ENCODE results near the gene ATXN7. TPM values are rescaled to one million over a fixed set of nuclear protein-coding genes. Genes with fewer than 3 reads are reported as not detected.

The ATXN7 gene
- total and polyA plus RNA-seq, 2 experiments from 2014 or later, result 3.0 to 14.4 TPM

GRCh38 chr3:63914312-63914711 lies 50.6 kb downstream of the ATXN7 start:
- H3K4me1 ChIP-seq (ENCODE audit: insufficient read depth), result peaks cover 15% of the 10 kb centered on the region
- WGBS (ENCODE audit: low lambda C conversion rate, missing lambda C conversion rate), result 93% methylated on average over 5 of the region's 5 CpGs
- H2AFZ ChIP-seq, result no peak overlapping the region
- H3K9me3 ChIP-seq (ENCODE audit: low read depth), result no peaks in the 10 kb centered on the region
- H3K79me2 ChIP-seq, result peaks cover 51% of the 10 kb centered on the region
- H3K4me3 ChIP-seq, result no peak overlapping the region
- TF ChIP-seq CTCF (IDR thresholded peaks at IDR 0.05; ENCODE audit: poor library complexity), result no peak
- TF ChIP-seq EZH2phosphoT487 (IDR thresholded peaks at IDR 0.05; ENCODE audit: low read depth, severe bottlenecking, unreplicated experiment), result no peak
- no peak for TF ChIP-seq EZH2 (IDR thresholded peaks at IDR 0.05; ENCODE audit: borderline replicate concordance)
- no peaks in the 10 kb centered on the region for H3K9me2 ChIP-seq (replicated peaks; ENCODE audit: insufficient read depth)
- H4K20me1 ChIP-seq (ENCODE audit: insufficient read depth, poor library complexity, severe bottlenecking), result peaks cover 2% of the 10 kb centered on the region
- DNase-seq (ENCODE audit: low spot score), result no peak
- H3K27me3 ChIP-seq, result no peaks in the 10 kb centered on the region
- H3K4me2 ChIP-seq, result peak overlapping the region; percentile 97
- no peak overlapping the region for H3K27ac ChIP-seq
- H3K36me3 ChIP-seq (replicated peaks; ENCODE audit: insufficient read depth, low read depth), result peaks cover 6% of the 10 kb centered on the region

- no peak overlapping the region for H3K27ac ChIP-seq
- H3K4me1 ChIP-seq (ENCODE audit: insufficient read depth), result peaks cover 8% of the 10 kb centered on the region
- H3K27me3 ChIP-seq, result no peaks in the 10 kb centered on the region
- H3K4me3 ChIP-seq, result no peak overlapping the region
- peaks cover 2% of the 10 kb centered on the region for H4K20me1 ChIP-seq (ENCODE audit: insufficient read depth, poor library complexity, severe bottlenecking)
- DNase-seq (ENCODE audit: low spot score), result no peak
- no peak for TF ChIP-seq CTCF (IDR thresholded peaks at IDR 0.05; ENCODE audit: poor library complexity)
- TF ChIP-seq EZH2 (IDR thresholded peaks at IDR 0.05; ENCODE audit: borderline replicate concordance), result no peak
- no peak for TF ChIP-seq EZH2phosphoT487 (IDR thresholded peaks at IDR 0.05; ENCODE audit: low read depth, severe bottlenecking, unreplicated experiment)
- H3K4me2 ChIP-seq, result no peak overlapping the region
- H2AFZ ChIP-seq, result no peak overlapping the region
- no peaks in the 10 kb centered on the region for H3K9me2 ChIP-seq (replicated peaks; ENCODE audit: insufficient read depth)
- H3K36me3 ChIP-seq (replicated peaks; ENCODE audit: insufficient read depth, low read depth), result peaks cover 6% of the 10 kb centered on the region
- no peaks in the 10 kb centered on the region for H3K9me3 ChIP-seq (ENCODE audit: low read depth)
- H3K79me2 ChIP-seq, result peaks cover 69% of the 10 kb centered on the region
These were observed 54.7 kb downstream of the ATXN7 start for GRCh38 chr3:63918321-63918720.

GRCh38 chr3:63920001-63920400 lies 56.3 kb downstream of the ATXN7 start:
- no peak overlapping the region for H2AFZ ChIP-seq
- 85% methylated on average over 5 of the region's 5 CpGs for WGBS (ENCODE audit: low lambda C conversion rate, missing lambda C conversion rate)
- H3K9me2 ChIP-seq (replicated peaks; ENCODE audit: insufficient read depth), result no peaks in the 10 kb centered on the region
- peaks cover 66% of the 10 kb centered on the region for H3K79me2 ChIP-seq
- no peaks in the 10 kb centered on the region for H4K20me1 ChIP-seq (ENCODE audit: insufficient read depth, poor library complexity, severe bottlenecking)
- DNase-seq (ENCODE audit: low spot score), result no peak
- TF ChIP-seq EZH2phosphoT487 (IDR thresholded peaks at IDR 0.05; ENCODE audit: low read depth, severe bottlenecking, unreplicated experiment) (no peak), EZH2 (IDR thresholded peaks at IDR 0.05; ENCODE audit: borderline replicate concordance) (no peak), CTCF (IDR thresholded peaks at IDR 0.05; ENCODE audit: poor library complexity) (no peak)
- no peak overlapping the region for H3K4me2 ChIP-seq
- no peaks in the 10 kb centered on the region for H3K4me1 ChIP-seq (ENCODE audit: insufficient read depth)
- no peak overlapping the region for H3K4me3 ChIP-seq
- no peak overlapping the region for H3K27ac ChIP-seq
- no peaks in the 10 kb centered on the region for H3K27me3 ChIP-seq
- peaks cover 10% of the 10 kb centered on the region for H3K36me3 ChIP-seq (replicated peaks; ENCODE audit: insufficient read depth, low read depth)
- H3K9me3 ChIP-seq (ENCODE audit: low read depth), result no peaks in the 10 kb centered on the region

Data from hepatocyte (in vitro differentiated cells).